ENCODE results near the gene ANKRD22.
"Not testable (repeated sequence)": the region's sequence is repeated elsewhere in the genome, so short reads cannot be mapped to it uniquely, and the experiment has no call there.

The ANKRD22 gene

DNA sequence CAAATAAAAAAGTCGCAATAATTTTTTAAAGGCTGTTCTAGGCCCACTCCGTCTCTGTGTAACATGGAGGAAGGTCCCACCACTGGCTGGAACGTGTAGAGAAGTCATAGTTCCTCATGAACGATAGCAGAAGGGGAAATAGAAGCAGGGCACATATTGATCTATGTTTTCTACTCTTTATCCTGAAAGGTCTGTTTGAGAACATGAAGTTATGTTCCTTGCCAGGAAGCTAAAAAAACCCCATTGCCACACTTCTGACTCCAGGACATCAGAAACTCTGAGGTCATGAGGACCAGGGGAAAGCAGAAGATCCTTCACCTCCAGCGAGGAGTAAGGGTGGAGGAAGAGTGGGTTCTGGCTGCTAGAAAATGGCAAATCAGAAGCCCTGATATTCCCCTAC, 10.8 kb downstream of the ANKRD22 start:
- H2AK5ac ChIP-seq (ENCODE audit: low read length): no peak overlapping the region
- H3K4ac ChIP-seq (ENCODE audit: low read depth, low read length): no peak overlapping the region
- DNase-seq: no peak
- no peak overlapping the region for H3K4me2 ChIP-seq (ENCODE audit: low read length)
- H3K14ac ChIP-seq (ENCODE audit: low read length): no peak overlapping the region
- no peaks in the 10 kb centered on the region for H3K79me1 ChIP-seq (ENCODE audit: low read length)
- no peaks in the 10 kb centered on the region for H3K9me3 ChIP-seq (ENCODE audit: insufficient read depth, low read depth, low read length)
- H3K79me2 ChIP-seq (ENCODE audit: control insufficient read depth, insufficient read depth, low read length, poor library complexity): no peaks in the 10 kb centered on the region
- no peak overlapping the region for H3K18ac ChIP-seq (ENCODE audit: low read length)
- H4K8ac ChIP-seq (ENCODE audit: low read depth, low read length): no peak overlapping the region
- H3K36me3 ChIP-seq (ENCODE audit: control insufficient read depth in 1 of 2, insufficient read depth in 2 of 2, low read length in 2 of 2): no peaks in the 10 kb centered on the region
- no peak overlapping the region for H4K91ac ChIP-seq (ENCODE audit: low read depth, low read length)
- H3K23ac ChIP-seq (ENCODE audit: low read length): no peak overlapping the region
- no CpG with 5 or more reads among the region's 5 CpGs for WGBS (ENCODE audit: extremely low coverage, insufficient coverage, insufficient read length)
- no peak overlapping the region for H2BK5ac ChIP-seq (ENCODE audit: low read depth, low read length, poor library complexity)
- H2AFZ ChIP-seq (ENCODE audit: insufficient read depth, low read length, poor library complexity): no peak overlapping the region
- H2BK12ac ChIP-seq (ENCODE audit: low read length): no peak overlapping the region
- no peaks in the 10 kb centered on the region for H3K4me1 ChIP-seq (ENCODE audit: control insufficient read depth in 1 of 2, insufficient read depth in 2 of 2, low read length in 2 of 2)
- H3K4me3 ChIP-seq (ENCODE audit: low read depth, low read length): no peak overlapping the region
- no peak overlapping the region for H3K27ac ChIP-seq (ENCODE audit: low read depth, low read length)
- H3K27me3 ChIP-seq (ENCODE audit: insufficient read depth, low read length): no peaks in the 10 kb centered on the region
- H3K9ac ChIP-seq (ENCODE audit: low read length): no peak overlapping the region
- no peak overlapping the region for H2BK120ac ChIP-seq (ENCODE audit: insufficient read depth, low read length, poor library complexity)
- no peak overlapping the region for H4K12ac ChIP-seq (ENCODE audit: low read depth, low read length)

DNA sequence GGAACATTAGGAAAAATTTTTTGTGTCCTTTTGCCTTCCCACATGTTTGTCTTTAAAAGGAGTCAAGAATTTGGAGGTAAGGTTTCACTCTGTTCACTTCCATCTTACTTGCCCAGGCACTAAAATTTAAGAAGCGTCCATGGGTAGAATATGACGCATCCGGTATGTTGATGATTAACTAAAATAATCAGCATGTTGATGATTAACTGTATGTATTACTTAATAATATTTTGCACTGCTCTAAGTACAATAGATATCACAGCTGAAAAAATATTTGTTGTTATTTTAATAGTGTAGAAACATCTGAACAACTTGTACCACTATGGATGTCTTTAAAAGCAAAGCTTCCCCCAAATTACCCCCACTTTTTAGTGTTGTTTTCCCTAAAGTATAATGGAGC, 11.5 kb downstream of the ANKRD22 start:
- Histone ChIP-seq H3K27me3 (ENCODE audit: insufficient read depth, low read length) (no peaks in the 10 kb centered on the region), H3K9ac (ENCODE audit: low read length) (no peak overlapping the region), H3K4me2 (ENCODE audit: low read length) (no peak overlapping the region), H4K91ac (ENCODE audit: low read depth, low read length) (no peak overlapping the region), H3K14ac (ENCODE audit: low read length) (no peak overlapping the region), H2BK120ac (ENCODE audit: insufficient read depth, low read length, poor library complexity) (no peak overlapping the region), H4K8ac (ENCODE audit: low read depth, low read length) (no peak overlapping the region), H2AFZ (ENCODE audit: insufficient read depth, low read length, poor library complexity) (no peak overlapping the region), H3K9me3 (ENCODE audit: insufficient read depth, low read depth, low read length) (no peaks in the 10 kb centered on the region), H3K79me2 (ENCODE audit: control insufficient read depth, insufficient read depth, low read length, poor library complexity) (no peaks in the 10 kb centered on the region), H2AK5ac (ENCODE audit: low read length) (no peak overlapping the region), H3K4ac (ENCODE audit: low read depth, low read length) (no peak overlapping the region), H3K36me3 (ENCODE audit: control insufficient read depth in 1 of 2, insufficient read depth in 2 of 2, low read length in 2 of 2) (no peaks in the 10 kb centered on the region), H3K23ac (ENCODE audit: low read length) (no peak overlapping the region), H4K12ac (ENCODE audit: low read depth, low read length) (no peak overlapping the region), H3K4me1 (ENCODE audit: control insufficient read depth in 1 of 2, insufficient read depth in 2 of 2, low read length in 2 of 2) (no peaks in the 10 kb centered on the region), H3K79me1 (ENCODE audit: low read length) (no peaks in the 10 kb centered on the region), H3K4me3 (ENCODE audit: low read depth, low read length) (no peak overlapping the region), H2BK12ac (ENCODE audit: low read length) (no peak overlapping the region), H2BK5ac (ENCODE audit: low read depth, low read length, poor library complexity) (no peak overlapping the region), H3K27ac (ENCODE audit: low read depth, low read length) (no peak overlapping the region), H3K18ac (ENCODE audit: low read length) (no peak overlapping the region)
- WGBS (ENCODE audit: extremely low coverage, insufficient coverage, insufficient read length): no CpG with 5 or more reads among the region's 3 CpGs
- no peak for DNase-seq

DNA sequence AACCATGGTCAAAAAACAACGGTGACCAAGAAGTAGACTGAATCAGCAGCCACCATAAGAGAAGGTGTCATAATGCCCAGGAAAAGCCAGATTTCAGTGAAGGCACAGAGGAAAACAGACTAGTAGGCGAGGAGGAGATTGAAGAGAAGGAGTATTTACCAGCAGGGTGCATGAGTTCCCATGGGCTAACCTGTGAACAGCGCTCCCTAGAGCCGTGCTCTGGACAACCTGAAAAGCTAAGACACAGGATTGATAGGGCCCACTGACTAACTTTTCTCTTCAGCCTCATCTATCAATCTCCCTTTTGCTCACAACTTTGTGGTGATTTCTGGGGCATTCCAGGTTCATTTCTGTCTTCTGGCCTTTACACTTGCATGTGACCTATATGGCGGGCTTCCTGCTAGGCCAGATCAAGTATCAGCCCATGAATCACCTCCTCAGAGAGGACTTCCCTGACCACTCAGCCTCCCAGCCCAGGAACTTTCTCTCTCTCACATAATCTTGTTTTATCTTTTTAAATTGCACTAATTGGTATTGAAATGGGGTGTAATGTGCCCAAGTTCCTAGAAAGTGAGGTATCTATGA, 12.8 kb downstream of the ANKRD22 start:
- H3K9ac ChIP-seq (ENCODE audit: low read length): no peak overlapping the region
- no CpG with 5 or more reads among the region's 5 CpGs for WGBS (ENCODE audit: extremely low coverage, insufficient coverage, insufficient read length)
- H2AK5ac ChIP-seq (ENCODE audit: low read length): no peak overlapping the region
- H3K4ac ChIP-seq (ENCODE audit: low read depth, low read length): no peak overlapping the region
- no peak for DNase-seq
- H3K9me3 ChIP-seq (ENCODE audit: insufficient read depth, low read depth, low read length): no peaks in the 10 kb centered on the region
- H2BK5ac ChIP-seq (ENCODE audit: low read depth, low read length, poor library complexity): no peak overlapping the region
- H3K23ac ChIP-seq (ENCODE audit: low read length): no peak overlapping the region
- no peak overlapping the region for H3K18ac ChIP-seq (ENCODE audit: low read length)
- H2AFZ ChIP-seq (ENCODE audit: insufficient read depth, low read length, poor library complexity): no peak overlapping the region
- no peak overlapping the region for H3K14ac ChIP-seq (ENCODE audit: low read length)
- no peak overlapping the region for H3K4me3 ChIP-seq (ENCODE audit: low read depth, low read length)
- no peaks in the 10 kb centered on the region for H3K27me3 ChIP-seq (ENCODE audit: insufficient read depth, low read length)
- H3K79me2 ChIP-seq (ENCODE audit: control insufficient read depth, insufficient read depth, low read length, poor library complexity): no peaks in the 10 kb centered on the region
- H4K91ac ChIP-seq (ENCODE audit: low read depth, low read length): no peak overlapping the region
- no peaks in the 10 kb centered on the region for H3K79me1 ChIP-seq (ENCODE audit: low read length)
- no peaks in the 10 kb centered on the region for H3K36me3 ChIP-seq (ENCODE audit: control insufficient read depth in 1 of 2, insufficient read depth in 2 of 2, low read length in 2 of 2)
- no peak overlapping the region for H3K4me2 ChIP-seq (ENCODE audit: low read length)
- no peak overlapping the region for H4K12ac ChIP-seq (ENCODE audit: low read depth, low read length)
- H4K8ac ChIP-seq (ENCODE audit: low read depth, low read length): no peak overlapping the region
- no peak overlapping the region for H2BK12ac ChIP-seq (ENCODE audit: low read length)
- H3K27ac ChIP-seq (ENCODE audit: low read depth, low read length): no peak overlapping the region
- H3K4me1 ChIP-seq (ENCODE audit: control insufficient read depth in 1 of 2, insufficient read depth in 2 of 2, low read length in 2 of 2): no peaks in the 10 kb centered on the region
- H2BK120ac ChIP-seq (ENCODE audit: insufficient read depth, low read length, poor library complexity): no peak overlapping the region

DNA sequence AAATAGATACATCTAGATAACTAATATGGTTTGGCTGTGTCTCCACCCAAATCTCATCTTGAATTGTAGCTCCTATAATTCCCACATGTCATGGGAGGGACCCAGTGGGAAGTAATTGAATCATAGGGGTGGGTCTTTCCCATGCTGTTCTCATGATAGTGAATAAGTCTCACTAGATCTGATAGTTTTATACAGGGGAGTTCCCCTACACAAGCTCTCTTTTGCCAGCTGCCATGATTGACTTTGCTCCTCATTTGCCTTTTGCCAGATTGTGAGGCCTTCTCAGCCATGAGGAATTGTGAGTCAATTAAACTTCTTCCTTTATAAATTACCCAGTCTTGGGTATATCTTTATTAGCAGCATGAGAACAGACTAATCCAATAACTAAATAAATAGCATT, 14.0 kb downstream of the ANKRD22 start:
- not testable (repeated sequence) for H3K23ac ChIP-seq (ENCODE audit: low read length); H3K9ac ChIP-seq (ENCODE audit: low read length); H2BK120ac ChIP-seq (ENCODE audit: insufficient read depth, low read length, poor library complexity); DNase-seq; H3K4me2 ChIP-seq (ENCODE audit: low read length); H3K27me3 ChIP-seq (ENCODE audit: insufficient read depth, low read length); H4K91ac ChIP-seq (ENCODE audit: low read depth, low read length); H2AFZ ChIP-seq (ENCODE audit: insufficient read depth, low read length, poor library complexity); H3K14ac ChIP-seq (ENCODE audit: low read length); H2BK12ac ChIP-seq (ENCODE audit: low read length); H4K12ac ChIP-seq (ENCODE audit: low read depth, low read length); H4K8ac ChIP-seq (ENCODE audit: low read depth, low read length); H3K4me1 ChIP-seq (ENCODE audit: control insufficient read depth in 1 of 2, insufficient read depth in 2 of 2, low read length in 2 of 2); H3K79me1 ChIP-seq (ENCODE audit: low read length); H3K36me3 ChIP-seq (ENCODE audit: control insufficient read depth in 1 of 2, insufficient read depth in 2 of 2, low read length in 2 of 2); H3K4me3 ChIP-seq (ENCODE audit: low read depth, low read length); H2BK5ac ChIP-seq (ENCODE audit: low read depth, low read length, poor library complexity); H3K18ac ChIP-seq (ENCODE audit: low read length); H3K79me2 ChIP-seq (ENCODE audit: control insufficient read depth, insufficient read depth, low read length, poor library complexity); H3K4ac ChIP-seq (ENCODE audit: low read depth, low read length); H2AK5ac ChIP-seq (ENCODE audit: low read length); H3K27ac ChIP-seq (ENCODE audit: low read depth, low read length); H3K9me3 ChIP-seq (ENCODE audit: insufficient read depth, low read depth, low read length)
